NCI-H1930 (cell line): Measurements from ENCODE around the gene AUTS2.
A peak's percentile ranks its signal among the peaks of the same experiment; 100 is the strongest.

Source experiments
- DNase-seq, 2 experiments: peaks; one replicate each; lab custom pipeline; 2025; lab: John Stamatoyannopoulos, UW

Gene AUTS2

DNA sequence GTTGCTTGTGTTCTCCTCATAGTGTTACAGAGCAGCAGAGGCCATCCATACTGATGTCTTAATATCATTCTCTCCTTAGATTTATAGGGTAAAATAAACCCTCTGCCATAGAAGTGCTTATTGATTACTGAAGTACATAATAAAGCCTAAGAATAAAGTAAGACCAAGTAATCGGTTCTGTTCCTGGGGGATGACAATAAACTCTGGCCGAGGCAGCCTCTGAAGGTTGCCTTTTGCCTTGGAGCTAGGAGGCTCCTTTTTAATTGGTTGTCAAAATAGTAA lies 822.0 kb downstream of the AUTS2 start:
- DNase-seq, result no peak

DNA sequence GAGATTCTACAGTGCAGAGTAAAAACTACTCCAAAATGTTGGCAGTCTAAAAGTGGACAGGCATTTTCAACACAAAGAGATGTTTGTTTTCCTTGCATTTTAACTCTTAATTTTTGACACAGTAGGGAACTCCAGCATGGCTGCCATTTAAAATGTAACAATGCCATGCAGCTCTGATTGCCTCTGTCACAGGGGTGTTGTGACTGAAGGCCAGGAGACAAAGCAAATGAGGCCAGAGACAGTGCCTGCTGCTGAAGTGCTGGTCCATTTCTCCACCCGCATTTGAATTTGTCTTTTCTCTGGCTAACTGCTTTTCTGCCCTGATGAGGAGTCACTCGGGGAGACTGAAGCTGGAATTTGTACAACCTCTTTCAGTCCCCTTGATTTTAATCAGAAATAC lies 823.0 kb downstream of the AUTS2 start:
- peak; percentile 88 to 94 for DNase-seq

DNA sequence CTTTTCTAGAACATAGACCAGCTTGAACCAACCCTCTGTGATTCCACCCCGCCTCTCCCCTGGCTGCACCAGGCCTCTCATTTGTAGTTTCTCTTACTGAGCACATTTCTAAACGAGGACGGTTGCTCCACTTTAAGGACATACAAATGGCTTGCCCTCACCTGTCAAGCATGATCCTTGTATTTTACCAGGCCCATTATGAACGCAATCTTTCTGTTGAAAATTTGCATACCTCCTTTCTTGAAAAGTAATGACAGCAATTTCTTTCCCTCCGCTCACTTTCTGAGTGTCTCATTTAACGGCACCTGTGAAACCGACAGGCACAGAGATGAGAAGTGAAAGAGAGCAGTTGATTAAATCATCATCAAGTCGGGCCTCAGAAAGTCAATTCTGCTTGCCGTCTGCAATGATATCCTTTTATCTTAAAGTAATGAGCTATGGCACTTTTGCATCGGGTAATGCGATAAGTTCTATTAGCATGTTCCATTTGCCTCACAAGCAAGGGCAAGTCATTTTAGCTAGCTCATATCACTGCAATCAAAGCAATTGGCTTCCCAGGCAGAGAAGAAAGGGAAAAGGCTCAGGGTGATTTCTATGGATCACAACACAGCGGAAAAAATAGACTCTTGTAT lies 828.1 kb downstream of the AUTS2 start:
- no peak for DNase-seq

DNA sequence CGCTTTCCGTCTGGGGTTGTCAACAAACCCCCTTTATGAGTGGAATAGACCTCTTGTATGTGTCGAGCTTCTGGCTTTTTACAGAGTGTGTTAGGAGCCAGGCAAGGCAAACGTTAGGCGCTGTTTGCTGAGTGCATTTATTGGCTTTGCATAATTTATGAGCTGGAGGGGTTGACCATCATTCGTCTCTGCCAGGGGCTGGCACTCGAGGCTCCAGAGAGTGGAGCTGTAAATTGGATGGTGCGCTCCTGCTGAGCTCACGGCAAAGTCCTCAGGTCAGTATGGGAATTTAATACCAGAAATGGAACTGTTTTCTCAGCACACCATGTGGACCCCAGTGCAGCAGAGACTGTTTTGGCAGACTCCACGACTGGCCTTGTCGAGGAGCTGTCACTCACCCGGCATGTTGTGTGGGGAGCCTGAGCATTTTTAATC lies 834.3 kb downstream of the AUTS2 start:
- DNase-seq, result no peak

DNA sequence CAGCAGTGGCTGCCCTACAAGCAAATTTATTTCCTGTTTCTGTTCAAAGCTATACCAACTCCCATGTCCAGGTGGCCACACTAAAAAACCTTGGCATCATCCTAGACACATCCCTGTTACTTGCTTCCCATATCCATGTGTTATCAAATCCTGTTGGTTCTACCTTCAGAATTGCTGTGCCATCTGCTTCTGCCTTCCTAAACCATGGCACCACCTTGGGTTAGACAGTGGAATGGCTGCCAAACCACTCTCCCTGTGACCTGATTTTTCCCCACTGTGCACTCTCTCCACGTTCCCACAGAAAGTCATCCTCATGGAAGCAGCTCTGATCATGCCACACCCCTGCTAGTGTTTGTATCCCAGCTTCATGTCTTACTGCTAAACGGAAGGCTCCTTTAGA lies 836.1 kb downstream of the AUTS2 start:
- DNase-seq, result peak in 1 of 2 experiments; percentile 15

DNA sequence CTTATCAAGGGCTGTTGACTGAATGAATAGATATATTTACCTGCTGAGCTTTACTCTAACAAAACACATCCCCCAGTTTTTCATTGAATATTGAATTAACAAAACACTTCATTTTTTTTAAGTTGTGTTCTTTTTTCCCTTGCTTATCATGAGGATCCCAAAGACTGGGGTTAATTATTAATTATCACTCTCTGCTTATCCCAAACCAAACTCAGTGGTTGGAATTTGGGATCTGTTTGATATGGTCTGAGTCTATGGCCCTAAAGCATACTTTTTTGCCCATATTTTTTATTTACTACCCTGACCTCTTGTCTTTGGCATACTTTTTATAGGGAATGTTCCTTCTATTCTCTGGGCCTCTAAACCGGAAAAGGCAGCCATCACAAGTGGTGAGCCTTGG lies 836.5 kb downstream of the AUTS2 start:
- DNase-seq, result no peak

DNA sequence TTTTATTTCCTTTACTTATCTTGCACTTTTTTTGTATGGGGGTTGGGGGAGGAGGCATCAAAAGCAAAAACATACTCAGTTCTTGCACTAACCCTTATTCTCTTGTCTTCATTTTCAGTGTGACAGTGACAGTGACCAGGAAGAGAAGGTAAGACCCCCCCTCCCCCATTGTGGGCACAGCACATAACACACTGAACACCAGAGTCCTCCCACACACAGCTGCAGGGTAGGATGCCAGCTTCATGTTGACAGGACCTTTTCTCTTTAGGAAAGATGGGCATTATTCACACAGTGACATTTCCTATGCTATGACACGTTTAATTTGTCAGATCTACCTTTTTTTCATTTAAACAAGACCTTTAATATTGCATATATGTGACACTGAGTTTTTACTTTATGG lies 837.4 kb downstream of the AUTS2 start:
- DNase-seq, result no peak

DNA sequence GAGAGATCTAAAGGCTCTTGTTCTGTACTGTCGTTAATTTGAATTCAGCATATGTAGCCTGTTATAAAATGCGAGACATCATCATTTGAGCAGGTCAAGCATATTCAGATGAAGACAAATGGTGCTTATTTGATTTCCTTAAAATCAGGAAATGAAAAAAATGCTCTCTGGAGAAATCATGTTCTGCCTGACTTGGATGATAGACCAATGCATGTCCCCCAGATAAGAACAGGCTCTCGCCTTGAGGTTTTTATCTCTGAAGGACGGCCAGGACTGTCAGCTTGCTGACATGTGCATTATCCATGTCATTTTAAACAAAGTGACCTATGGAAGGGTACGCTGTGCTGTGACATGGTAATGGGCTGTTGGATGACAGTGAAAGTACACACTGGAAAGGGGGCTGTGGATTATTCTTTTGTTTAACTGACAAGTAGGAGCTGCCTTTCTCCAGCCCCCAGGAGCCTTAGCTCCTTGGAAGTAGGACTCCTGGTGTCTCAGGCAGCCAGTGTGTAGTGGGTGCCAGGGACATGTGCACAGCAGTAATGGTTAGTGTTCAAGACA lies 838.6 kb downstream of the AUTS2 start:
- DNase-seq, result no peak

DNA sequence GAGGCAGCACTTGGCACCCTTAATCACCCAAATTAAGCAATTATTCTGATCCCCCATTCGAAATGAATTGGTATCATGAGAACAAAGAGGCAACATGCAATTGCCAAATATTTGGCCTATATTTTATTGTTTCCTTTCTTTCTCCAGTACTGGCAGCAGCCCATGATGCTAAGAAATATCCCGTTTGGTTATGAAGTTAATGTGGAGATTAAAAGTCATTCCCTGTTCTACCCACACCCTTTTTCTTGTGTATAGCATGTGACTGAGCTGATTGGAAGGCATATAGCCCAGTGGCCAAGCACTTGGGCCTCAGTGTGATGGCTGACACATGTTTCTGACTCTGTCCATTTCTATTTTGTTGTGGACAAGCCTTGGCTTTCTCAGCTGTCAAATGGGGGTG lies 841.4 kb downstream of the AUTS2 start:
- DNase-seq, result no peak

DNA sequence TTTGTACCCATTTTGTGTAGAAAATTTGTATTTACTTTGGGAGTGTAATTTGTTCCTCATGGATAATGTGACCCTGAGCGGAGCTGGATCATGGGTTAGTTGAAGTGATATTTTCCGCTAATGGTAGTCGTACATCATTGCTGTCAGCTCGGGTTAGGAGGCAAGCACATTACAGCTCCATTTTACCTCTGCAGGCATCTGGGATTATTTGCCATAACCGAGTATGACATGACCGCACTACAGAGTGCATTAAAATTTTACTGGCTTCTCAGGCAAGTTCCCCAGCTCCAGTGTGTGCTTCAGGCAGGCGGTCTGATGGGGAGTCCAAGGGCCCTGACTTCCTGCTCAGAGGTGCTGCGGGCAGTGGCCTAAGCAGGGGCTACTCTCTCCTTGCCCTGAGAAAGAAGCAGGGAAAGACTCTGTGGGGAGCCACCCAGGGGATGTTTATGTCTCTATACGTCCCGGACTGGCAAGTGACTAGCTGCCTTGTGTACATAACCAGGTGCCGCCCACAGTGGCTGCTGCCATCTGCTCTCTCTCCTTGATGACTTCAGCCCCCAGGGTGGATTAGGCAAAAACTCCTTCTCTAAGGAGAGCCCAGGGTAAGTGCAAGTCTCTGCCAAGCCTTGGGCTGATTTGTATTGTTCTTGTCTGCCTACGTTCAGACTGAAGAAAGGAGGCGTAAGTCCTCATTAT lies 848.3 kb downstream of the AUTS2 start:
- DNase-seq, result peak in 1 of 2 experiments; percentile 14

DNA sequence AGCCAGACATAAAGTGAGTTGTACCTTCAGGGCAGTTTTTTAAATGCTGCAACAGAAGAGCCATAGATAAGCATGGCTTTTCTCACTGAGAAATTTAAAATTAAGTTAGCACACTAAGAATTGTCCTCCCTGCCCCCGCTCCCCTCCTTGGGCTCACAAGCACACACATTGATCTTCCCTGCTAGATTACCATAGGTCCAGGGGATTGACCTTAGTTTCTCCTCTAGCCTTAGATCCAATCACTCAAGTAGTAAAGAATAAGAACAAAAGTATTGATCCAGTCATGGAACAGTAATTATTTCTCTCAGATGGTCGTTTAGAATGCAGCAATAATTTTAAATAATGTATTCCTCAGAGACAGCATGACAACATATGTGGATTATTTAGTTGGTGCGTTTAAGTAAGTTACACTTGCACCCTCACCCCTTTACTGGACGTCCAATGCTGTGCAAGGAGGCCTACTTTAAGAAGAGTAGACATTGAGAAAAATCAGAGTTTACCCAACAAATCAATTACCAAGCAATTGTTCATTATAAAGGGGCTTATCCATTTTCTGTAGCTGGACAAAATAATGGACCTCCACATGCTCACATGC lies 850.1 kb downstream of the AUTS2 start:
- no peak for DNase-seq

DNA sequence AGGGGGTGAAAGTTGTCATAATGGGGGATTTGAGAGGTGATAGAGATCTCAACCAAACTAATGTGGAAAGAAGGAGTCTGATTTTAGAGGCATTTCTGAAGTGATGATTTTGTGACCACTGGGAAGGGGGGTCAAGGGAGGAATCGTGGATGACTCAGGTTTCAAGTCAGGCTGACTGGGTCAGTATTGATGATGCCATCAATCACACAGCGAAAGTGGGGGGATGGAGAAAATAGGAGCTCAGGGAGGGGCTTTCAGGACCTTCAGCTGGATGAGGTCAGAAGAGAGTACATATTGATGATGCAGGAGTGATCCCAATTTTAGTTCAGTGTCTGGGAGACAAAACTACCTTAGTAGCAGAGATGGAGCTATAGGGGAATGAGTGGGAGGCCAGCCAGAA lies 852.5 kb downstream of the AUTS2 start:
- no peak for DNase-seq

DNA sequence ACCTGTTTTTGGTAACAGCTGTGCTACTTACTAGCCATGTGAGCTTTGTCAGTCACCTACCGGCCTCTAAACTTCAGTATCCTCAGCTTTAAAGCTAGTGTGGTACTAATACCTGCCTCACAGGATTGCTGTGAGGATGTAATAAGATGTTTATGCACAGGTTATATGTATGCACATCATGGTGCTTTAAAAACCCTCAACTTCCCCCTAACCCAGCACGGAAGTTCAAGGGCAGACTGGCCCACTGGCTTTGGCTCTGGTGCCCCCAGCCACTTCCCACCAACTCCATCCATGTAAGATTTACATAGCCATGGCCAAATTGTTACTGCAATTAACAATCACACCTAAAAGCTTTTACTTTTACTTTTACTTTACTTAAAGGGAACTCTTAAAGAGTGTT lies 857.6 kb downstream of the AUTS2 start:
- DNase-seq, result no peak

DNA sequence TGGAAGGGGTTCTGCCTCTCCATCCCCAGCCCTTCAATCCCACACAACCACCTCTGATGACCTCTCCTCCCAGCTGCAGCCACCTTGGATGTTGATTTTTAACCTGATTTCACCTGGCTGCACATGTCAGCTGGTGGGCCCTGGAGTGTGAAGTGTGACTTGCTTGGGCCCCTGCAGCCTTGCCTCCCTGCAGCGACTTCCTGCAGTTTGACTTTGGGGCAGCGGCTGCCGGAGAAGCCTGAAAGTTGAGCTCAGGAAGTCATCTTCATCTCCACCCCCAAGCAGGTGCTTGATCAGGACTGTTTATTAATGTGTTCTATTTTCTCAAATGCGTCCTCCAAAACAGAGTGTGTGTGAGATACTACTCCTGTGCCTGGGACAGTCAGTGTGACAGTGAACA lies 858.4 kb downstream of the AUTS2 start:
- DNase-seq, result no peak

DNA sequence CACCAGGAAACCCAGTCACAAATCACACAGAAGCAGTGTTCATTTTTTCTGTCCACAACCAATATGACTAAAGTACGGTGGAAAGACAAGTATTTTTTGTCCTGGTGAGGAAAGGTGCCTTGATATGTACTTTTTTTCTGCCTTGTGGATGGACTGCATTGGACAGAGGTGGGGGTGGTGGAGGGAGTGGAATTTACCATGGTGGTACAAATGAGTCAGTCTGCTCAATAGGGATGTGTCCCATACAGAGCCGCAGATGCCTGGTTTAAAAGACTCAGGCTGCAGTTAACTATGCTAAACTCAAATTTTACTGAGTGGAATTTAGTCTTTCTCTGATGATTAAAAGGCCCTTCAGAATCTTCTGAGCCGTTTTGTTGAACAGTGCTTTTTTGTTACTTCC lies 859.2 kb downstream of the AUTS2 start:
- DNase-seq, result no peak

DNA sequence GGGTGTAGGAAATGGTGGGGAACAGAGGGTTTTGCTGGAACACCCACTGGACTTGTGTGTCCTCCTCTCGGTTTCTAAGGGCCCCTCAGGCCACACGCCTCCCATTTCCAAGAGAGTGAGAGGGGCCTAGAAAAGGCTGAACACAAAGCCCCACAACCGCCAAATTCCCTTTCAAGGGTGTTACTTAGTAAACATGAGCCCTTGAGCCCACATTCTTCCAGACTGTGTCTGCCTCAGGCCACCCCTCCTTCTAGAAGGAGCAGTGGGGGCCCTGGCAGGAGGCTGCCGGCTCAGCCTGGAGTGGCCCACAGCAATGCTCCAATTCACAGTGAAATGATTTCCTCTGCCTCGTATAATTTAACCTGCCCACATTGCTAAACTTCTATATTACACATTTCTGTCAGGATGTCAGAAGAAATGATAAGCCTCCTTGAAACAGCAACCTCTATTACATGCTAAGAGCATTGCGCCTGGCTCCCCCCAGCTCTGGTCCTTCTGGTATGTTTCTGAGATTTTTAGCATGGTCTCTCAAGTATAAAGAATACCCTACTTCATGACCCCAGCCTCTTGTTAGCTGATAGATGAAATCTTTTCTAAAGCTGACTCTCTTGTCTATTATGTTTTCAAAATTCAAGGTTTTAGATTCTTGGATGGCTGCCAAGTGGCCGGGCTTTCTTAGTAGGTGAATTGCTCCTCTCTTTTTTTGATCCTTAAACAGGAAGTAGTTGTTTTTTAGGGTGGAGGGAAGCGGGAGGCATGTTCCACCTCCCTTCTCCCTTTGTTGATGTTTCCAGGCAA lies 859.8 kb downstream of the AUTS2 start:
- no peak for DNase-seq

DNA sequence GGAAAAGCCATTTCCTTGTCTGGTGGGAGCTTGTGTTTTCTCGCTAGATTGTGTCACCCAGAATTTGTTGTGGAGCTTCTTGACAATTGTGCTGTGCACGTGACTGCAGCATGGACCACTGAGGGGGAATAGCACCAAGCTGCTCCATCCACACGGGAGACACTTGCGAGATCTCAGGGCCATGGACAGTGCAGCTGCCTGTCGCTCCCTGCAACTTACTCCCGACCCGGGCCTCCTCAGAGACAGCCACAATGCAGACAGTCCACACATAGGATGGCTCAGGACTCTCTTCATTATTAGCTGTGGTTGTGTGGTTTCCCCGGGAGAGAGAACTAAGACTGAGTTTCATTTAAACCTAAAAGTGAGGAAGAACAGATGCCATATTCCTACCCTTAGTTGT lies 860.5 kb downstream of the AUTS2 start:
- DNase-seq, result no peak

DNA sequence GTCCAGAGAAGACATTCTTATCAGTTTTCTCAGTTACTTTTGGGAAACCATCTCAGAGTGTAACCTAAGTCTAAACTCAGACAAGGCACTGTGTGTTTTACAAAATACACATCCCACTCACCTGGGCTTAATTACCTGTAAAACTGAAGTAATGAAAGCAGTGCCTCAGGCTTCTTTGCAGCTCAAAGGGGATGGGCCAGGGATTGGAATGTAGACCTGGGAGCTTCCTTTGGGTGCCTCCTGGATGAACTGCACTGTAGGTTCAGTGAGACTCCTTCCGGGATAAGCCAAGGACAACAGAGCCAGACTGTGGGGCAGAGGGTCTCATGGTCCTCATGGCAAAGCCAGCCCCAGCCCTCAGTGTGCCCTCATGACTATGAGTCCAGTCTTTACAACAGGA lies 861.3 kb downstream of the AUTS2 start:
- no peak for DNase-seq

DNA sequence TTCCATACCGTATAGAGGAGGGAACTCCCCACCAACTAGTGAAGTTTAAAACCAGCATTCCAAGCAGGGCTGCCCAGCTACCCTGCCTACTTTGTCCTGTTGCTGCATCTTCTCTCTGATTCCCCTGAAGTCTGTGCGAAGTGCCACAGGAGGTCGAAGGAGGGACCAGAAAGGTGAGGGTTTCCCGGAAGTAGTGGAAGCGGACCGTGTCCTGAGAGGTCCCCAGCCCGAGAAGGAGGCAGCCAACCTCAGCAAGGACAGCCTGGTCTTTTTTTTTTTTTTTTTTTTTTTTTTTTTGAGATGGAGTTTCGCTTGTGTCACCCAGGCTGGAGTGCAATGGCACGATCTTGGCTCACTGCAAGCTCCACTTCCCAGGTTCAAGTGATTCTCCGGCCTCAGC lies 861.8 kb downstream of the AUTS2 start:
- DNase-seq, result no peak

DNA sequence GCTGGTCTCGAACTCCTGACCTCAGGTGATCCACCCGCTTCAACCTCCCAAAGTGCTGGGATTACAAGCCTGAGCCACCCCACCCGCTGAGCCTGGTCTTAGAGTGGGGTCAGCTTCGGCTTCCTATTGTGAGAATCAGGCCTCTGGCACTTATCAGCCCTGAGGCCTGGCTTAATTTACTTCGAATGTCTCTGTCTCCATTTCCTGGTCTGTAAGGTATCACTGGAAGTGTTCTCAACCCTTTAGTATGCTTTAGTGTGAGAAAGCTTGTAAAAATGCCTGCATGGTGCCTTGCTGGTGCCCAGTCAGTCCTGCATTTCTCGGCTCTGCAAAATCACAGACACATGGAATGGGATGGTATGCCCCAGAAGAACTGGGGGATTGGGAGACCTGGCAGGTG lies 862.3 kb downstream of the AUTS2 start:
- no peak for DNase-seq

DNA sequence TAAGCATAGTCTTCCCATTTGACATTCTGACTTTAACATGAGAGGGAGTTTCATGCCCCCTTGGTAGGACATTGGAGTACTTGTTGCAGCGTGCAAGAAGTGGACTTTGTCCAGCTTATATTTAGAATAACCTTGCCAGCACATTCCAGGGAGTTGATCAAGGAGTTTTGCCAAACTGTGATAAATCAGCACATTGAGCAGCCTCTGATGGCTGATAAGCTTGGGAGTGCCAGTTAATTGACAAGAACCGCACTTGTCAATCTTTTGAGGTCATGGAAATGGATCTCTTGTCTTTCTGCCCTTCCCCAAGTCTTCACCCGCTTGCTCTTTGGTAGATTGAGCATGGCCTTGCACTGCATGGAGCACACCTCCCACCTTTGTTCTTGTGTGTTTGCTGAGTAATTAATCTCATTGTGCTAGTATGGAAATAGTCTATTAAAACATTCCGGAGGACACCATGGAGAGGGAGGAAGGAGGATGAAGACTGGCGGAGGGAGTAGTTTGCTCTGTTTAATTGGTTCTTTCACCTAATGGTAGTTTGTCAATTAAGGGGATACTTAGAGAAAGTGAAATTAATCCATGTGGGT lies 865.2 kb downstream of the AUTS2 start:
- DNase-seq, result no peak

DNA sequence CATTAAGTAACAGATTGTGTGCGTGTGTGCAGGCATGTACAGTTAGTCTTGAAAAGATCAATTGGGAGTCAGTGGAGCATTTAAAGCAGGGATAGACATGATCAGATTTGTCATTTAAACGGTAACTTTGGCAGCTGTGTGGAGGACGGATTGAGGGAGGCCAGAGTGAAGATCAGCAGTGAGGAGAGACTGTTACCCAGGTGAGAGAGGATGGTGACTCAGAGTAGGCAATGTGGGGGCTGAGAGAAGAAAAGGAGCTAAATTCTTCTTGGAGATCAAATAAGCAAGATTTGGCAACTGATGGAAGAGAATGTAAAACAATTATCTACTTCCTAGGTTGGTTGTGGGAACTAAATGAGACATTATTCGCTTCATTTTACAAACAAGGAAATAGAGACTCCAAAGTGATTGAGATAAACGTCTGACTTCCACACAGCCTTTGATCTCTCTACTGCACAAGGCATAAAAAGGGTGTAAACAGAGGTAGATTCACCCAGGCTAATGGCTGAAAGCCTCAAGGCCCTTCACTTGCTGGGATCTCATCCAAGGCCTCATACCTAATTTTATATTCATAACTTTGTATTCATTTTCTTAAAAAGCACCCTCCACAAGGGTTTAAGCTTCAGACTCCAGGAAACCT lies 868.6 kb downstream of the AUTS2 start:
- no peak for DNase-seq
